PC-9 (cell line): ENCODE results near the gene MLXIPL.

Experiments used
- EZH2 ChIP-seq: fragments of 200-600 bp; sonication (generic); IDR thresholded peaks from 2 replicates; pipeline ENCODE4 v1.8.0; 2017; ENCODE audit warnings: antibody characterized with exemption, low read depth
- TF ChIP-seq, protein P1 (sequence below): fragments of 200-600 bp; sonication (generic); conservative IDR thresholded peaks from 2 replicates; pipeline ENCODE4 v1.6.1; 2017; ENCODE audit warnings: mixed run types, antibody characterized with exemption, mild to moderate bottlenecking, moderate library complexity

DNA sequence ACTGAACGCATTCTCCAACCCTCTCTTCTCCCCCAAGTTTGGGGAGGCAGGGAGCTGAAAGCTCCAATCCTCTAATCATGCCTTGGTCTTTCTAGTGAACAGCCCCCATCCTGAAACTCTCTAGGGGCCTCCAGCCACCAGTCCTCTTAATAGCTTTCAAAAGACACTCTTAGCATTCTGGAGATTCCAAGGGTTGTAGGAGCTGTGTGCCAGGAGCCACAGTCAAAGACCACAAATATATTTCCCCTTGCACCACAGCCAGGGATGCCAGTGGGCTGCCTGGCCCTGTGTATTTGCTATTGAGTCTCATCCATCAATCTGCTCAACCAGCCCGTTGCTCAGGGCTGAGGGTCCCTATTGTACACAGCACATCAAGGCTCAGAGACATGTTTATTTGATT, 18.5 kb upstream of the MLXIPL start:
- TF ChIP-seq, protein P1, sequence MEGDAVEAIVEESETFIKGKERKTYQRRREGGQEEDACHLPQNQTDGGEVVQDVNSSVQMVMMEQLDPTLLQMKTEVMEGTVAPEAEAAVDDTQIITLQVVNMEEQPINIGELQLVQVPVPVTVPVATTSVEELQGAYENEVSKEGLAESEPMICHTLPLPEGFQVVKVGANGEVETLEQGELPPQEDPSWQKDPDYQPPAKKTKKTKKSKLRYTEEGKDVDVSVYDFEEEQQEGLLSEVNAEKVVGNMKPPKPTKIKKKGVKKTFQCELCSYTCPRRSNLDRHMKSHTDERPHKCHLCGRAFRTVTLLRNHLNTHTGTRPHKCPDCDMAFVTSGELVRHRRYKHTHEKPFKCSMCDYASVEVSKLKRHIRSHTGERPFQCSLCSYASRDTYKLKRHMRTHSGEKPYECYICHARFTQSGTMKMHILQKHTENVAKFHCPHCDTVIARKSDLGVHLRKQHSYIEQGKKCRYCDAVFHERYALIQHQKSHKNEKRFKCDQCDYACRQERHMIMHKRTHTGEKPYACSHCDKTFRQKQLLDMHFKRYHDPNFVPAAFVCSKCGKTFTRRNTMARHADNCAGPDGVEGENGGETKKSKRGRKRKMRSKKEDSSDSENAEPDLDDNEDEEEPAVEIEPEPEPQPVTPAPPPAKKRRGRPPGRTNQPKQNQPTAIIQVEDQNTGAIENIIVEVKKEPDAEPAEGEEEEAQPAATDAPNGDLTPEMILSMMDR, result no peak
- no peak for TF ChIP-seq EZH2
